GM21737 (cell line): Measurements from ENCODE around the gene REXO1.
"Not testable (repeated sequence)": the region's sequence is repeated elsewhere in the genome, so short reads cannot be mapped to it uniquely, and the experiment has no call there.

Source experiments
- ATAC-seq: cut with Tn5 transposase; IDR thresholded peaks from one replicate; pipeline ENCODE4 v1.9.1; 2021; ENCODE audit warnings: mild to moderate bottlenecking, moderate library complexity; ENCODE audit not compliant: unreplicated experiment

REXO1 gene

GRCh38 chr19:1814391-1814790, 33.9 kb downstream of the REXO1 start:
- no peak for ATAC-seq

DNA sequence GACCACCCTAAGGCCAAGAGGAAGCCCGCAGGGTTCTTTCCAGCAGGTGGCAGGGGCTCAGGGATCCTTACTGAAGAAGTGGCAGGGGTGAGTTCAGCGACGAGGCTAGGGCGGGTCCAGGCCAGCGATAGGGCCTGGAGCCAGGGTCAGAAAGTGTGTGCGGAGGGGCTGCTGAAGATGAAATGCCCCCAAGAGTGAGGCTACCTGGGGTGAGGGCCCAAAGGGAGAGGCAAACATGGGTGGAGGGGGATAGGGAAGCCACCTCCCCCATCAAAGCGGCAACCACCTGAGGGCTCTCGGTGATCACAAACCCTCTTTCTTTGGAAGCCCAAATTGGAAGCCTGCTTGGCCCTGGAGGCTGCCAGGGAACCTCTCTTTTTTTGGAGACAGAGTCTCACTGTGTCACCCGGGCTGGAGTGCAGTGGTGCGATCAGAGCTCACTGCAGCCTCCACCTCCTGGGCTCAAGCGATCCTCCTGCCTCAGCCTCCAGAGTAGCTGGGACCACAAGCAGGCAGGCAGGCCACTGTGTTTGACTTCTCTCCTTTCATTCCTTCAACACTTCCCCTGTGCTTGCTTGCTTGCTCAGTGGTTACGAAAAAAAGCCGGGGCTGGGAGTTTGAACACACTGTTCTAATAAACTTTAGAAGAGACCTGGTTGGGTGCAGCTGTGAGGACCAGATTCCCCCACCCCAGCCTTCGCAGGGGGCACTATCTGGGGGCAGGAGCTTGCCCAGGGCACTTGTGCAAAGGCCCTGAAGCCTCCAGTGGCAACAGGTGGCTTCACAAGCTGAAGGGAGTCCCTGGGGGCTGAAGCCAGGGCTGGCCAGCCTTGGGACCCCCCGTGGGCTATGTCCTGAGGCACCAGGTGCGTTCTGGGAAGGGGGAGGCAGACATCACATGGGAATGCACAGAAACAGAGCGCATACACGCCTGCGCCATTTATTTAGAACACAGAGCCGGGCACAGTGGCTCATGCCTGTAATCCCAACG, 34.8 kb downstream of the REXO1 start:
- ATAC-seq, result no peak

DNA sequence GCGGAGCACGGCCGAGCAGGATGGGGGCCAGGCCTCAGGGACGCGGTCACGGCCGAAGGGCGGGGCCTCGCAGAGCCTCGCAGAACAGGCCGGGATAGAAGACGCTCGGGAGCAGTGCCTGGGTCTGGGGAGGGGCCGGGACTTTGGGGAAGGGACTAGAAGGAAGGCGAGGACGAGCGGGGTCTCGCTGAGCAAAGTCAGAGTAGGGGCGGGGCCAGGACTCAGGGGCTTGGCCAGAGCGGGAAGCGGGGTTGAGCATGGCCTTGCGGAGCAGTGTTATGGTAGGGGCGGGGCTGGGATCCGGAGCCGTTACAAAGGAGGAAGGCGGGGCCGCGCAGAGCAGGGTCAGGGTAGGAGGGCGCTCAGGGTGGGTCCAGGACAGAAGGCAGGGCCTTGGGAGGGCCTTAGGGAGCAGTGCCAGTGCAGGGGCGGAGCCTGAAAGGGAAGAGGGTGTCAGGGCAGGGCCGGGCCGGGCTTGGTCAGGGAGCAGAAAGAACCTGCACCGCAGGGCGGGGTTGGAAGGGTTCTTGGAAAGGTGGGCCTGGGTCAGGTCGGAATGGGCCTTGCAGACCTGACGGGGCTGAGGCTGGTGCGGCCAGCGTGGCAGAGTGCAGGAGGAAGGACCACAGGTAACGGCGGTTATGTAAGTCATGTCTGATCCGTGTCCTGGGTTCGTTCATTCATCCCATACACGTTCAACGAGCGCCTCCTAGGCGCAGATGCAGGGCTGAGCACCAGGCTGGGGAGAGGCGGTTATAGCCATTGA, 35.7 kb downstream of the REXO1 start:
- ATAC-seq, result peak; percentile 71

GRCh38 chr19:1811942-1812425, 36.3 kb downstream of the REXO1 start, which contains the start of gene ATP8B3:
Gene ATP8B3 (minus strand): TSS chr19:1812276. CDS start chr19:1811736, 540 bp downstream.
- ATAC-seq, result peak; percentile 14

- no peak for ATAC-seq
Measured at GRCh38 chr19:1811472-1811894, 36.8 kb downstream of the REXO1 start.

DNA sequence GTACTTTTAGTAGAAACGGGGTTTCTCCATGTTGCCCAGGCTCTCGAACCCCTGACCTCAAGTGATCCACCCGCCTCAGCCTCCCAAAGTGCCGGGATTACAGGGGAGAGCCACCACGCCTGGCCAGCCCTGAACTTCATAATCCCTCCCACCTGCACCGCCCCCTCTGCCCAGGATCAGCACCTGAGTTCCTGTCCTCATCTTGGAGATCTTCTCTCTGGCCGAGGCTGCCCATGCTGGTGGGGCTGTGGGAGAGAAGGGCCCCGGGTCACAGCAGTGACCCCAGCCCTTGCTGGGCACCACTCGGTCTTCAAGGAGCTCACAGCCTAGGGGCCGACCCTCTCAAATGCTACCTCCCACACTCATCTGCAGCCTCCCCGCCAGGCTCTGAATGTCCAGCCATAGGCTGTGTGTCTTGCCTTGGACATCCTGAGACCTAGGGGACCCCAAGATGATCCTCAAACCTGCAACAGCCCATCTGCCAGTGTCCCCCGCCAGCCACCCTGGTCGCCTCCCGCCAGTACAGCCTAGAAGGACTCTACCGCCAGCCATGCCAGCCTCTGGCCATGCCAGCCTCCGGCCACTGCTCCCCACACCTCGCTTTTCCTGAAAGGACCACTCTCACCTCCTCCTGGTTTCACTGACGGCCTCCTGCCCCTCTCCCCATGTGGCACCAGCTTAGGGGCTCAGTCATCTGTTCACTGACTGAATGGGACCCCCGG, 37.7 kb downstream of the REXO1 start:
- no peak for ATAC-seq

DNA sequence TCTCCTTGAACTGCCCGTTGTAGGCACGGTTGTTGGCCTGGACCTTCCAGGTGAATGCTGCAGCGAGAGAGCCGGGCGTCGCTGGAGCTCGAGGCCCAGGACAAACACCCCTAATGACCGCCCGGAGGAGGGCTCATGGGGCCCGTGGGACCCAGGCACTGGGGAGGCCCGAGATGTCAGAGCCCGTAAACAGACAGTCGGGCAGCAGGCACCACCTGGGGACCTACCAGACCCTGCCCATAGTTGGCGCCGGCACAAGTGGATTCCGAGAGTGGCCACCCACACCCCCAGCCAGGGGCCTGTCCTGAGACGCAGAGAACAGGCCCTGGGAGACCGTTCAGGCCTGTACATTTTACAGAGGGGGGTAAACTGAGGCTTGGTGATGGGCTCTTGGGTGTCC, 38.6 kb downstream of the REXO1 start:
- no peak for ATAC-seq

GRCh38 chr19:1808395-1808731, 39.9 kb downstream of the REXO1 start:
- no peak for ATAC-seq

GRCh38 chr19:1807695-1808394, 40.4 kb downstream of the REXO1 start:
- ATAC-seq, result no peak

DNA sequence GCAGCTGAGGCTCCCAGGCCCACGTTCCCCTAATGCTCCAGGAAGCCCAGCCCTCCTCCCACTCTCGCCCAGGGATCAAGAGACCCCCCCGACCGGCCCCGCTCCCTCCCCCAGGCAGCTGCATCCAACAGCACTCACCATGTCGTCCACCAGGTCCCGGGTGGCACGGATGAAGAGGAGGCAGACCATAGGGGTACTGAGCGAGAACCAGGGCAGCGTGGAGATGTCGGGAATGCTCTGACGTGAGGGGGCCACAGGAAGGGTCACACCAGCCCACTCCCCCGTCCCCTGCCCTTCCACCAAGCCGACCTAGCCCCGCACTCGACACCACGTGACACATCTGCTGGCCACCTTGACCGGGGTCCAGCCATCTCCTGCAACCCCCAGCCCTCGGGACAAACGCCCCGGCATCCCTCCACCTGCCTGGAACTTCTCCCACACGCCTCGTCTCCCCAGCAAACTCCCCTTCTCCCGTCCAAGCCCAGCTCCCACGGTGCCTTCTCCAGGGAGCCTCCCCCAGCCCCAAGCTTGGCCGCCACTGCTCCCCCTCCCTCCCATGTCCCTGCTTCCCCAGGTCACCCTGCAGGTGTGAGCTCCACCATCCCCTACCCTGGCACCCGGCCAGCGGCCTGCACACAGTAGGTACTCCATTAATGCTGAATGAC, 41.1 kb downstream of the REXO1 start:
- no peak for ATAC-seq

GRCh38 chr19:1806184-1807029, 41.9 kb downstream of the REXO1 start:
- no peak for ATAC-seq

- no peak for ATAC-seq
Measured at GRCh38 chr19:1805401-1806183, 42.7 kb downstream of the REXO1 start.

DNA sequence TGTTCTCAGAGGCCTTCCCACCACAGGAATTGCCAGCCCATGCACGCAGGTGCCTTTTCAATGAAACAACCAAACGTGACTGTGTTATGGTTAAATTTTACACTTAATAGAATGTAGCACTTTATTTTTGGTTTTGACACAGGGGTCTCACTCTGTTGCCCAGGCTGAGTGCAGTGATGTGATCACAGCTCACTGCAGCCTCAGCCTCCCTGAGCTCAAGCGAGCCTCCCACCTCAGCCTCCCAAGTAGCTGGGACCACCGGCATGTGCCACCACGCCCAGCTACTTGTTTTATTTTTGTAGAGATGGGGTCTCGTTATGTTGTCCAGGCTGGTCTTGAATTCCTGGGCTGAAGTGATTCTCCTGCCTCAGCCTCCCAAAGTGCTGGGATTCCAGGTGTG, 43.4 kb downstream of the REXO1 start:
- ATAC-seq, result no peak

- no peak for ATAC-seq
Measured at GRCh38 chr19:1799695-1800342, 48.5 kb downstream of the REXO1 start.

GRCh38 chr19:1797313-1797712, 51.0 kb downstream of the REXO1 start:
- ATAC-seq, result not testable (repeated sequence)

DNA sequence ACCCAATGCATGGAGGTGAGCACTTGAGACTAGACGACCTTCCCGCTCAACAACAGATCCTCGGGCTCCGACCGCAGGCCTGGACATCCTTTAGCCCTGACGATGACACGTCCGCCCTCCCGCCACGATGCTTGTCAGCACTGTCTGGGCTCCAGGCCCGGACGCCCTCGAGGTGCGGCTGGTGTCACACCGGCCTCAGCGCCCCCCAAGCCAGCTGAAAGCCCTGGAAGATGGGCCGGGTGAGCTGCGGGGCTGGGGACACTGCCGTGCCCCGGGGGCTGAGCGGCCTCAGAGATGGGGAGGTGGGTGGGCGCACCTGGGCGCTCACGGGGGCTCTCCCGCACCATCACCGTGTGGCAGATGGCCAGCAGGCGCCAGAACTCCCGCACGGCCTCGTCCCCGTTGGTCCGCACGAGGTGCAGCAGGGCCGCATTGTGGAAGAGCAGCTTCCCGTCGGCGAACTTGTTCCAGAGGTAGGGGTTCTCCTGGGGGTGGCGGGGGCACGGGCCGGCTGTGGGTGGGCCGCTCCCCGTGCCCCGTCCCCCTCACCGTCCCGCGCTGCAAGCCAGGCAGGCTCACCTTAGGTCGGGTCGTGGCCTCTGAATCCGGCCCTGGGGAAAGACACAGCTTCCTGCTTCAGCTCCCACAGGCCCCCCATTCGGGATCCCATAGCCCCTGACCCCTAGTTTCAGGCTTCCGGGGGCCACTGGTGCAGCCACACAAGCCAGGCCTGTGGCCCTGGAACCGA, 51.7 kb downstream of the REXO1 start:
- no peak for ATAC-seq
